Esophagus squamous epithelium (tissue), 5 donors: ENCODE data around the gene ZNF319. TPM values are rescaled to one million over a fixed set of nuclear protein-coding genes. Genes with fewer than 3 reads are reported as not detected.

Source experiments
- DNase-seq: peaks from one replicate; lab custom pipeline; 2025; lab: John Stamatoyannopoulos, UW
- H3K27ac ChIP-seq, 4 donors: fragments of 200-600 bp; sonication (generic); one replicate each; pipeline ENCODE4 v1.5.1; 2016 to 2019; ENCODE audit warnings: mild to moderate bottlenecking in 1 of 4
- H3K27me3 ChIP-seq, 4 donors: fragments of 200-600 bp; sonication (generic); 1 replicate in 3 of 4; 2 replicates in 1 of 4; pipeline versions ENCODE4 v1.5.1 to v1.6.0; 2017 to 2021; ENCODE audit warnings: antibody characterized with exemption in 1 of 4
- H3K36me3 ChIP-seq, 3 donors: fragments of 200-600 bp; sonication (generic); one replicate each; pipeline ENCODE4 v1.5.1; 2016 to 2019
- H3K4me1 ChIP-seq, 3 donors: fragments of 200-600 bp; sonication (generic); one replicate each; pipeline ENCODE4 v1.5.1; 2017 to 2019
- H3K4me3 ChIP-seq, 4 donors: fragments of 200-600 bp; sonication (generic); 1 replicate in 3 of 4; 2 replicates in 1 of 4; pipeline ENCODE4 v1.5.1; 2016 to 2019; ENCODE audit warnings: mild to moderate bottlenecking in 2 of 4, moderate library complexity in 1 of 4
- H3K9me3 ChIP-seq, 3 donors: fragments of 200-600 bp; sonication (generic); one replicate each; pipeline ENCODE4 v1.5.1; 2016 to 2019
- CTCF ChIP-seq, 6 experiments: fragments of 450-650 bp in 4 of 6; fragments of 200-600 bp in 2 of 6; sonication (generic) in 2 of 6; IDR thresholded peaks; one replicate each; pipeline ENCODE4 v1.5.1; 2016 to 2019; ENCODE audit warnings: antibody characterized with exemption in 6 of 6, mild to moderate bottlenecking in 4 of 6, moderate library complexity in 4 of 6
- POLR2A ChIP-seq, 4 donors: fragments of 450-650 bp; IDR thresholded peaks; one replicate each; pipeline ENCODE4 v1.6.1; 2017; ENCODE audit warnings: antibody characterized with exemption in 4 of 4, mild to moderate bottlenecking in 4 of 4, moderate library complexity in 3 of 4
- WGBS, 2 donors: methylation state at CpG; one replicate each; pipeline ENCODE4 v1.1.5; 2018; 5-methylcytosine and 5-hydroxymethylcytosine counted together
- intact Hi-C: fragments of 100-400 bp; cut with DNase I; formaldehyde crosslinking; loops from one replicate; pipeline ENCODE4 v1.15.0; 2022
- total RNA-seq, 4 donors: library from RNA; depleted of rRNA; stranded (reverse); fragments of >200 nt; gene quantifications; one replicate each; pipeline ENCODE4 v1.1.0, GENCODE V29; 2016
- donor health status: DM: yes; HTN: yes; CAD: no.

ZNF319 gene
- total RNA-seq, 4 donors from 2014 or later: 1.5 to 5.1 (median 2.6) TPM

- Histone ChIP-seq H3K4me1 (peaks cover 0 to 32% (median 15%) of the 10 kb centered on the region in 3 donors), H3K9me3 (no peaks in the 10 kb centered on the region), H3K27ac (no peak overlapping the region), H3K4me3 (no peak overlapping the region), H3K27me3 (no peaks in the 10 kb centered on the region), H3K36me3 (peaks cover 5 to 43% (median 10%) of the 10 kb centered on the region in 3 donors)
- TF ChIP-seq CTCF (IDR thresholded peaks at IDR 0.05) (no peak), POLR2A (IDR thresholded peaks at IDR 0.05) (no peak)
- WGBS, 2 donors: 78% methylated on average over 4 of the region's 7 CpGs; no CpG with 5 or more reads in 1 of the 2 donors
- DNase-seq: no peak
- intact Hi-C loops: no loop called here
Observed at GRCh38 chr16:58018803-58019202, 18.3 kb upstream of the ZNF319 start.

DNA sequence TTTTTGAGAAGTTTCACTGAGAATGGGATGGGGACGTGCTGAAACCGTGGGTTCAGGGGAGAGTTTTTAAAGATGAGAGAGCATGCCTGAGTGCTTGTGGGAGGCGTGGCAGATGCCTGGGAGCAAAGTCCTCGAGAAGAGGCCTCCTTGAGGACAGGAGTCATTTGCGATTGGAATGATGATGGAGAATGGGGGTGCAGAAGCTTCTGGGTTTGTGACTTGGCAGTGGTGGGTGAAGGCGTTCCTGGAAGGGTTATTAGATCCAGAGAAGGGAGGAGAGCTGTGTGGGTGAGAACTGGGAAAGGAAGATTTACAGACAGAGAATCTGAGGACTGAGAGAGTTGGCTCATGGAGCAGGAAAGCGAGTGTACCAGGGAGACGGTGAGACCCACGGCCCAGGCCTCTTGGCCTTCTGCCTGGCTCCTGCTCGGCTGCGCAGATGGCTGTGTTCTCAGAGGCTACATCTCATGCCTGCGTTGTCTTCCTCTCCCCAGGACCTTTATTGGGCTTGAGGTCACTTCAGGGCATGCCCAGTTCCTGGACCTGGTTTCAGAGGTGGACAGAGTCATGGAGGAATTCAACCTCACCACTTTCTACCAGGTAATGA lies 16.5 kb upstream of the ZNF319 start:
- peaks cover 5 to 59% (median 10%) of the 10 kb centered on the region in 3 donors for H3K36me3 ChIP-seq
- peaks cover 0 to 14% (median 0%) of the 10 kb centered on the region in 3 donors for H3K4me1 ChIP-seq
- H3K9me3 ChIP-seq: no peaks in the 10 kb centered on the region
- 64 to 67% methylated on average over 11 to 12 of the region's 12 CpGs for whole genome bisulfite sequencing, 2 donors
- DNase-seq: no peak
- no peak overlapping the region for H3K4me3 ChIP-seq
- intact Hi-C loops: no loop called here
- H3K27me3 ChIP-seq: no peaks in the 10 kb centered on the region
- no peak overlapping the region for H3K27ac ChIP-seq
- TF ChIP-seq POLR2A (IDR thresholded peaks at IDR 0.05) (no peak), CTCF (IDR thresholded peaks at IDR 0.05) (no peak)

GRCh38 chr16:58013201-58013956 lies 12.9 kb upstream of the ZNF319 start:
- 85 to 86% methylated on average over 9 of the region's 9 CpGs for WGBS, 2 donors
- intact Hi-C loops: no loop called here
- peaks cover 8 to 66% (median 10%) of the 10 kb centered on the region in 3 donors for H3K36me3 ChIP-seq
- H3K9me3 ChIP-seq: no peaks in the 10 kb centered on the region
- DNase-seq: no peak
- no peaks in the 10 kb centered on the region for H3K27me3 ChIP-seq
- H3K4me1 ChIP-seq: no peaks in the 10 kb centered on the region
- no peak overlapping the region for H3K27ac ChIP-seq
- H3K4me3 ChIP-seq: no peak overlapping the region
- TF ChIP-seq CTCF (IDR thresholded peaks at IDR 0.05) (no peak), POLR2A (IDR thresholded peaks at IDR 0.05) (no peak)

GRCh38 chr16:58012481-58012880 lies 12.0 kb upstream of the ZNF319 start:
- peaks cover 7 to 61% (median 9%) of the 10 kb centered on the region in 3 donors for H3K36me3 ChIP-seq
- no peak overlapping the region for H3K4me3 ChIP-seq
- H3K27me3 ChIP-seq: no peaks in the 10 kb centered on the region
- intact Hi-C loops: no loop called here
- no peak for TF ChIP-seq CTCF (IDR thresholded peaks at IDR 0.05)
- no peak for TF ChIP-seq POLR2A (IDR thresholded peaks at IDR 0.05)
- no peak overlapping the region for H3K27ac ChIP-seq
- no peak for DNase-seq
- H3K9me3 ChIP-seq: no peaks in the 10 kb centered on the region
- WGBS, 2 donors: 88 to 90% methylated on average over 5 to 7 of the region's 9 CpGs
- no peaks in the 10 kb centered on the region for H3K4me1 ChIP-seq

DNA sequence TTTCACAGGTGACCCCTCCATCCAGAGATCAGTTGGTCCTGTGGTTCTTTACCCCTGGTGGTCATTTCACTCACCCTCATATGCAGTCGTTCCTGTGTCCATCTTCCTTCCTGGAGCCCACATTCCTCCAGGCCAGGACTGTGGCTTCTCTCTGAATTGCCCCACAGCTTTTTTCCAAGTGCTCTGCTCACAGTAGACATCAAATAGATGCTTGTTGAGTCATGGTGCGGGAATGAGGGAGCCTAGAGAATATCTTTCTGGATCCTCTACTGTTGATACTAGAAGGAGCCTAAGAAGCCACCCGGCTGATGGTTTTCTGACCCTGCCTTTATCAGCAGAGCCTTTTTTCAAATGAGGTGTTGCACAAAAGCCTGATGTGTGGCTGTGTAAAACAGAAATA lies 11.2 kb upstream of the ZNF319 start:
- 74 to 87% methylated on average over 3 of the region's 3 CpGs for WGBS, 2 donors
- no peak for TF ChIP-seq POLR2A (IDR thresholded peaks at IDR 0.05)
- DNase-seq: no peak
- no peaks in the 10 kb centered on the region for H3K9me3 ChIP-seq
- intact Hi-C loops: no loop called here
- H3K4me1 ChIP-seq: no peaks in the 10 kb centered on the region
- no peak overlapping the region for H3K4me3 ChIP-seq
- H3K27ac ChIP-seq: no peak overlapping the region
- no peaks in the 10 kb centered on the region for H3K27me3 ChIP-seq
- H3K36me3 ChIP-seq: peaks cover 7 to 60% (median 9%) of the 10 kb centered on the region in 3 donors
